K562 (cell line): ENCODE data around the gene RNF145. TPM values are rescaled to one million over a fixed set of nuclear protein-coding genes. Genes with fewer than 3 reads are reported as not detected.

Experiments used
- CBFB ChIP-seq: sonication (generic); formaldehyde crosslinking; IDR thresholded peaks from 2 replicates; pipeline ENCODE4 v1.4.0; 2020; ENCODE audit warnings: mild to moderate bottlenecking, missing genetic modification reagents
- CEBPG ChIP-seq, 3 experiments: fragments of 200-800 bp in 1 of 3; sonication (Bioruptor generic) in 1 of 3; sonication (generic) in 1 of 3; formaldehyde crosslinking in 1 of 3; IDR thresholded peaks in 2 of 3; conservative IDR thresholded peaks in 1 of 3; 2 replicates each; pipeline versions ENCODE4 v1.6.1 to v1.8.0; 2016 to 2022; ENCODE audit warnings: missing compliant biosample characterization in 2 of 3, missing genetic modification characterization in 2 of 3, mild to moderate bottlenecking in 1 of 3, missing genetic modification reagents in 1 of 3
- EP300 ChIP-seq: IDR thresholded peaks from 2 replicates; pipeline ENCODE4 v1.6.1; 2012; ENCODE audit warnings: low read length, improper control_type of control experiment
- ETV5 ChIP-seq: sonication (generic); formaldehyde crosslinking; IDR thresholded peaks from 2 replicates; pipeline ENCODE4 v1.4.0; 2020; ENCODE audit warnings: low read depth, mild to moderate bottlenecking, missing genetic modification reagents
- ETV6 ChIP-seq, 3 experiments: fragments of 150-350 bp in 1 of 3; sonication (generic) in 1 of 3; formaldehyde crosslinking in 1 of 3; IDR thresholded peaks; 2 replicates each; pipeline versions ENCODE4 v1.6.1 to v1.8.0; 2014 to 2022; ENCODE audit warnings: borderline replicate concordance in 2 of 3, low read depth in 2 of 3, antibody characterized with exemption in 1 of 3, low read length in 1 of 3, mild to moderate bottlenecking in 1 of 3, missing genetic modification reagents in 1 of 3
- KLF10 ChIP-seq: fragments of 250-450 bp; sonication (Bioruptor Pico); IDR thresholded peaks from 2 replicates; pipeline ENCODE4 v1.6.1; 2021; ENCODE audit warnings: matching md5 sums
- MAFG ChIP-seq: fragments of 450-650 bp; conservative IDR thresholded peaks from 2 replicates; pipeline ENCODE4 v1.6.1; 2016; ENCODE audit warnings: missing genetic modification characterization, missing compliant biosample characterization
- NFRKB ChIP-seq: fragments of 450-650 bp; IDR thresholded peaks from 2 replicates; pipeline ENCODE4 v1.6.1; 2016; ENCODE audit warnings: low read depth
- NUFIP1 ChIP-seq: fragments of 450-650 bp; IDR thresholded peaks from 2 replicates; pipeline ENCODE4 v1.6.1; 2018; ENCODE audit not compliant: partially characterized antibody
- POLR2H ChIP-seq: IDR thresholded peaks from 2 replicates; pipeline ENCODE4 v1.6.1; 2016; ENCODE audit warnings: missing genetic modification characterization, low read depth, mild to moderate bottlenecking, control low read depth, missing compliant biosample characterization, moderate library complexity
- SIN3B ChIP-seq: fragments of 450-650 bp; IDR thresholded peaks from 2 replicates; pipeline ENCODE4 v1.6.1; 2017; ENCODE audit warnings: low read depth, mild to moderate bottlenecking, moderate library complexity
- SREBF2 ChIP-seq: sonication (generic); formaldehyde crosslinking; IDR thresholded peaks from 2 replicates; pipeline ENCODE4 v1.4.0; 2020; ENCODE audit warnings: mild to moderate bottlenecking, missing genetic modification reagents
- SRSF1 ChIP-seq: fragments of 200-400 bp; formaldehyde crosslinking; IDR thresholded peaks from 2 replicates; pipeline ENCODE4 v1.6.1; 2017; ENCODE audit warnings: mild to moderate bottlenecking, low read depth, low read length, moderate library complexity
- TFAM ChIP-seq: fragments of 250-450 bp; sonication (Bioruptor Pico); conservative IDR thresholded peaks from 2 replicates; pipeline ENCODE4 v1.5.0; 2021; ENCODE audit warnings: mild to moderate bottlenecking, moderate library complexity
- ZNF217 ChIP-seq: sonication (generic); formaldehyde crosslinking; IDR thresholded peaks from 2 replicates; pipeline ENCODE4 v1.8.0; 2022; ENCODE audit warnings: mild to moderate bottlenecking, missing genetic modification reagents
- ZNF41 ChIP-seq: fragments of 250-450 bp; sonication (Bioruptor Pico); conservative IDR thresholded peaks from 2 replicates; pipeline ENCODE4 v1.4.0; 2020; ENCODE audit warnings: mild to moderate bottlenecking
- polyA plus RNA-seq, 8 experiments: library from polyadenylated mRNA; depleted of rRNA in 4 of 8; stranded (reverse) in 5 of 8; unstranded in 3 of 8; fragments of >200 nt; fragmentation: Nextera tagmentation in 2 of 8; fragmentation: Illumina TruSeq in 1 of 8; extraction: Ambion mirVana in 2 of 8; extraction: Trizol in 1 of 8; gene quantifications; 2 replicates each; pipeline versions ENCODE4 v1.2.1 to v1.2.3, GENCODE V29; 2011 to 2014; ENCODE audit warnings: inconsistent platforms in 1 of 8, missing spikeins in 1 of 8
- total RNA-seq, 7 experiments: library from RNA; depleted of rRNA in 6 of 7; stranded (reverse); fragments of >200 nt in 6 of 7; fragmentation: Illumina TruSeq in 2 of 7; extraction: Trizol in 2 of 7; gene quantifications; 2 replicates each; pipeline versions ENCODE4 v1.2.1 to v1.2.3, GENCODE V29; 2011 to 2021; ENCODE audit warnings: low replicate concordance in 1 of 7
- TF ChIP-seq, protein P1 (sequence below): fragments of 450-650 bp; formaldehyde crosslinking; IDR thresholded peaks from 2 replicates; pipeline ENCODE4 v1.4.0; 2020; ENCODE audit warnings: mild to moderate bottlenecking, mixed read lengths
- TF ChIP-seq, protein P2 (sequence below): sonication (generic); formaldehyde crosslinking; IDR thresholded peaks from 2 replicates; pipeline ENCODE4 v1.9.0; 2022; ENCODE audit warnings: mild to moderate bottlenecking, missing genetic modification reagents
- TF ChIP-seq, protein P3 (sequence below): fragments of 450-650 bp; IDR thresholded peaks from 2 replicates; pipeline ENCODE4 v1.6.1; 2016; ENCODE audit warnings: borderline replicate concordance
- TF ChIP-seq, protein P4 (sequence below): fragments of 250-450 bp; sonication (Bioruptor Pico); IDR thresholded peaks from 2 replicates; pipeline ENCODE4 v1.4.0; 2020; ENCODE audit warnings: mild to moderate bottlenecking

The RNF145 gene
- total and polyA plus RNA-seq, 9 of the 15 experiments (the other 6 are each of a cell fraction or from before 2014, with no cell fraction given), result 13.6 to 40.7 (median 25.4) TPM

- TF ChIP-seq CEBPG (CRISPR knock-in tag; IDR thresholded peaks at IDR 0.05) (no peak), CEBPG (tag; conservative IDR thresholded peaks at IDR 0.05 in 1 of 2, IDR thresholded peaks at IDR 0.05 in 1 of 2) (no peak), SIN3B (no peak), ZNF41 (no peak), TFAM (CRISPR knock-in tag) (no peak), SRSF1 (no peak), NFRKB (peak; percentile 18), SREBF2 (CRISPR knock-in tag) (no peak), ETV6 (IDR thresholded peaks at IDR 0.05; ENCODE audit: borderline replicate concordance in 1 of 2, low read depth in 2 of 2, low read length in 1 of 2) (peak in 1 of 2 experiments; percentile 62; a peak in 1 of 4 replicates), ETV6 (CRISPR knock-in tag; IDR thresholded peaks at IDR 0.05; ENCODE audit: borderline replicate concordance) (no peak), KLF10 (CRISPR knock-in tag) (no peak), ETV5 (CRISPR knock-in tag) (no peak), POLR2H (tag) (no peak), ZNF217 (CRISPR knock-in tag) (no peak), EP300 (peak; percentile 65), NUFIP1 (no peak), MAFG (peak; percentile 43; the same call in 1 of the 2 replicates), CBFB (CRISPR knock-in tag) (peak; percentile 78; the same call in 1 of the 2 replicates)
- TF ChIP-seq, protein P1, sequence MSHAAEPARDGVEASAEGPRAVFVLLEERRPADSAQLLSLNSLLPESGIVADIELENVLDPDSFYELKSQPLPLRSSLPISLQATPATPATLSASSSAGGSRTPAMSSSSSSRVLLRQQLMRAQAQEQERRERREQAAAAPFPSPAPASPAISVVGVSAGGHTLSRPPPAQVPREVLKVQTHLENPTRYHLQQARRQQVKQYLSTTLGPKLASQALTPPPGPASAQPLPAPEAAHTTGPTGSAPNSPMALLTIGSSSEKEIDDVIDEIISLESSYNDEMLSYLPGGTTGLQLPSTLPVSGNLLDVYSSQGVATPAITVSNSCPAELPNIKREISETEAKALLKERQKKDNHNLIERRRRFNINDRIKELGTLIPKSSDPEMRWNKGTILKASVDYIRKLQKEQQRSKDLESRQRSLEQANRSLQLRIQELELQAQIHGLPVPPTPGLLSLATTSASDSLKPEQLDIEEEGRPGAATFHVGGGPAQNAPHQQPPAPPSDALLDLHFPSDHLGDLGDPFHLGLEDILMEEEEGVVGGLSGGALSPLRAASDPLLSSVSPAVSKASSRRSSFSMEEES (CRISPR knock-in tag), result no peak
- TF ChIP-seq, protein P2, sequence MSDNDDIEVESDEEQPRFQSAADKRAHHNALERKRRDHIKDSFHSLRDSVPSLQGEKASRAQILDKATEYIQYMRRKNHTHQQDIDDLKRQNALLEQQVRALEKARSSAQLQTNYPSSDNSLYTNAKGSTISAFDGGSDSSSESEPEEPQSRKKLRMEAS, result no peak; the same call in 1 of the 2 replicates
- TF ChIP-seq, protein P3, sequence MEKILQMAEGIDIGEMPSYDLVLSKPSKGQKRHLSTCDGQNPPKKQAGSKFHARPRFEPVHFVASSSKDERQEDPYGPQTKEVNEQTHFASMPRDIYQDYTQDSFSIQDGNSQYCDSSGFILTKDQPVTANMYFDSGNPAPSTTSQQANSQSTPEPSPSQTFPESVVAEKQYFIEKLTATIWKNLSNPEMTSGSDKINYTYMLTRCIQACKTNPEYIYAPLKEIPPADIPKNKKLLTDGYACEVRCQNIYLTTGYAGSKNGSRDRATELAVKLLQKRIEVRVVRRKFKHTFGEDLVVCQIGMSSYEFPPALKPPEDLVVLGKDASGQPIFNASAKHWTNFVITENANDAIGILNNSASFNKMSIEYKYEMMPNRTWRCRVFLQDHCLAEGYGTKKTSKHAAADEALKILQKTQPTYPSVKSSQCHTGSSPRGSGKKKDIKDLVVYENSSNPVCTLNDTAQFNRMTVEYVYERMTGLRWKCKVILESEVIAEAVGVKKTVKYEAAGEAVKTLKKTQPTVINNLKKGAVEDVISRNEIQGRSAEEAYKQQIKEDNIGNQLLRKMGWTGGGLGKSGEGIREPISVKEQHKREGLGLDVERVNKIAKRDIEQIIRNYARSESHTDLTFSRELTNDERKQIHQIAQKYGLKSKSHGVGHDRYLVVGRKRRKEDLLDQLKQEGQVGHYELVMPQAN, result no peak
- TF ChIP-seq, protein P4, sequence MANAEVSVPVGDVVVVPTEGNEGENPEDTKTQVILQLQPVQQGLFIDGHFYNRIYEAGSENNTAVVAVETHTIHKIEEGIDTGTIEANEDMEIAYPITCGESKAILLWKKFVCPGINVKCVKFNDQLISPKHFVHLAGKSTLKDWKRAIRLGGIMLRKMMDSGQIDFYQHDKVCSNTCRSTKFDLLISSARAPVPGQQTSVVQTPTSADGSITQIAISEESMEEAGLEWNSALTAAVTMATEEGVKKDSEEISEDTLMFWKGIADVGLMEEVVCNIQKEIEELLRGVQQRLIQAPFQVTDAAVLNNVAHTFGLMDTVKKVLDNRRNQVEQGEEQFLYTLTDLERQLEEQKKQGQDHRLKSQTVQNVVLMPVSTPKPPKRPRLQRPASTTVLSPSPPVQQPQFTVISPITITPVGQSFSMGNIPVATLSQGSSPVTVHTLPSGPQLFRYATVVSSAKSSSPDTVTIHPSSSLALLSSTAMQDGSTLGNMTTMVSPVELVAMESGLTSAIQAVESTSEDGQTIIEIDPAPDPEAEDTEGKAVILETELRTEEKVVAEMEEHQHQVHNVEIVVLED (CRISPR knock-in tag), result no peak
These were observed 1.5 kb downstream of the RNF145 start (continued) for GRCh38 chr5:159207686-159208513.
